ENCODE results near the gene MRPS6.

MRPS6 gene

DNA sequence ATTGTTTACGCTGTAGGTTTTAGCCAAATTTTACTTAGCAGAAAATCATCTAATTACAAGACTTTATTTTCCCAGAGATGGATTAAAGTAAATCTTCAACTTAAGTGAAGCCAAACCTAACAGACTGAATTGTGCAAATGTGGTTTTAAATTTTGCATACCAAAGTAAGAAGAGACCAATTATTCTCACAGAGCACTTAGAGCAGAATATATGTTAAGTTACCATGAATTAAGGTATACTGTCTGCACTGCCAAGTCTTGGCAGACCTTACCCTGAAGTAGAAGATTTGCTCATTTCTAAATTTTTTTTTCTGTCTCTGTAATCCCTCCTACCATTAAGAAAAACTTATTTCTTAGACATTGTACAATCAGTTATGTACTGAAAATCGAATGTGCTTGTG lies 24.1 kb downstream of the MRPS6 start:
- no peak for TF ChIP-seq FOXP2 (optimal IDR thresholded peaks at IDR 0.05; ENCODE audit: borderline replicate concordance, extremely low read depth, extremely low read length, insufficient read depth)
- no peak for TF ChIP-seq SIN3A (IDR thresholded peaks at IDR 0.05; ENCODE audit: borderline replicate concordance, insufficient read depth, low read length)
- TF ChIP-seq TAF1 (IDR thresholded peaks at IDR 0.05; ENCODE audit: borderline replicate concordance, insufficient read depth, low read length): no peak
- TF ChIP-seq POLR2AphosphoS5 (IDR thresholded peaks at IDR 0.05; ENCODE audit: low read depth, low read length): no peak
- TF ChIP-seq, protein P1, sequence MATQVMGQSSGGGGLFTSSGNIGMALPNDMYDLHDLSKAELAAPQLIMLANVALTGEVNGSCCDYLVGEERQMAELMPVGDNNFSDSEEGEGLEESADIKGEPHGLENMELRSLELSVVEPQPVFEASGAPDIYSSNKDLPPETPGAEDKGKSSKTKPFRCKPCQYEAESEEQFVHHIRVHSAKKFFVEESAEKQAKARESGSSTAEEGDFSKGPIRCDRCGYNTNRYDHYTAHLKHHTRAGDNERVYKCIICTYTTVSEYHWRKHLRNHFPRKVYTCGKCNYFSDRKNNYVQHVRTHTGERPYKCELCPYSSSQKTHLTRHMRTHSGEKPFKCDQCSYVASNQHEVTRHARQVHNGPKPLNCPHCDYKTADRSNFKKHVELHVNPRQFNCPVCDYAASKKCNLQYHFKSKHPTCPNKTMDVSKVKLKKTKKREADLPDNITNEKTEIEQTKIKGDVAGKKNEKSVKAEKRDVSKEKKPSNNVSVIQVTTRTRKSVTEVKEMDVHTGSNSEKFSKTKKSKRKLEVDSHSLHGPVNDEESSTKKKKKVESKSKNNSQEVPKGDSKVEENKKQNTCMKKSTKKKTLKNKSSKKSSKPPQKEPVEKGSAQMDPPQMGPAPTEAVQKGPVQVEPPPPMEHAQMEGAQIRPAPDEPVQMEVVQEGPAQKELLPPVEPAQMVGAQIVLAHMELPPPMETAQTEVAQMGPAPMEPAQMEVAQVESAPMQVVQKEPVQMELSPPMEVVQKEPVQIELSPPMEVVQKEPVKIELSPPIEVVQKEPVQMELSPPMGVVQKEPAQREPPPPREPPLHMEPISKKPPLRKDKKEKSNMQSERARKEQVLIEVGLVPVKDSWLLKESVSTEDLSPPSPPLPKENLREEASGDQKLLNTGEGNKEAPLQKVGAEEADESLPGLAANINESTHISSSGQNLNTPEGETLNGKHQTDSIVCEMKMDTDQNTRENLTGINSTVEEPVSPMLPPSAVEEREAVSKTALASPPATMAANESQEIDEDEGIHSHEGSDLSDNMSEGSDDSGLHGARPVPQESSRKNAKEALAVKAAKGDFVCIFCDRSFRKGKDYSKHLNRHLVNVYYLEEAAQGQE (IDR thresholded peaks at IDR 0.05; ENCODE audit: insufficient read depth in 1 of 2, low read depth in 2 of 2, low read length in 2 of 2): no peak

DNA sequence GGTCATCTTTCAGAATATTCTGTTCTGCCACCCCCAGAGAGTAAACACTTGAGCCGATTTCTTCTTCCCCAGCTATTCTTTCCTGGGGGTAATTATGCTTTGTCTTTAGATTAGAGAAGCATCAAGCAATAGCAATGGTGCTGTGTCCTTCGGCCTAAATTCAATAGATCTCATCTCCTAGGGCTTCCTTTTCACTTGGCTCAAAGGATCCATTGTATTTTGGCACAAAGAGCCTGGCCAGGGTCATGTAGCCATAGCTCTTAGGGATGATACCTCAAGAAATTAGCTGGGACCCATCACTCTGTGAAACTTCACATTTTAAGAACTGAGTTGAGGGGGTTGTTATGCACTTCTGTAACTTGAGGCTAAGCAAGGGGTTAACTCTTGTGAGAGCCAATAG lies 27.0 kb downstream of the MRPS6 start:
- TF ChIP-seq SIN3A (IDR thresholded peaks at IDR 0.05; ENCODE audit: borderline replicate concordance, insufficient read depth, low read length) (no peak), POLR2AphosphoS5 (IDR thresholded peaks at IDR 0.05; ENCODE audit: low read depth, low read length) (no peak), TAF1 (IDR thresholded peaks at IDR 0.05; ENCODE audit: borderline replicate concordance, insufficient read depth, low read length) (no peak), FOXP2 (optimal IDR thresholded peaks at IDR 0.05; ENCODE audit: borderline replicate concordance, extremely low read depth, extremely low read length, insufficient read depth) (no peak)
- TF ChIP-seq, protein P1 (IDR thresholded peaks at IDR 0.05; ENCODE audit: insufficient read depth in 1 of 2, low read depth in 2 of 2, low read length in 2 of 2): no peak

DNA sequence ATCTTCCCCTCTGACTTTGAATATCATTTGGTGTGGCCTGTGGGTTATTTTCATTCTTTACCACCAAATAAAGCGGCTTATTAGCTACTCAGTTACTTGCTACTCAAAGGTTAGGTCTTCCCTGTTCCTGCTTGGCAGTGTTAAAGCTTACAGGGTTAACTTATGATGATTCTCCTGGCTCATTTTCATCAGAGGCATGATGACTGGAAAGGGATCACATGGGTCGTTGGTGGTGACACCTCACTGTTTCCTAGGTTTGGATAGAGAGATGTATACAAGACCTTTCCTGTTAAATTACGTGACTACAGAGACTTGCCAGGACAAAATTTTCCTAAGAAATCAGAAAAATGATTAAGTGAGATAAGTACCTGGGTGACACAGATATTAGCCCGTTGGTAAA lies 27.4 kb downstream of the MRPS6 start:
- TF ChIP-seq FOXP2 (optimal IDR thresholded peaks at IDR 0.05; ENCODE audit: borderline replicate concordance, extremely low read depth, extremely low read length, insufficient read depth) (no peak), SIN3A (IDR thresholded peaks at IDR 0.05; ENCODE audit: borderline replicate concordance, insufficient read depth, low read length) (no peak), TAF1 (IDR thresholded peaks at IDR 0.05; ENCODE audit: borderline replicate concordance, insufficient read depth, low read length) (no peak), POLR2AphosphoS5 (IDR thresholded peaks at IDR 0.05; ENCODE audit: low read depth, low read length) (no peak)
- TF ChIP-seq, protein P1 (IDR thresholded peaks at IDR 0.05; ENCODE audit: insufficient read depth in 1 of 2, low read depth in 2 of 2, low read length in 2 of 2): no peak

DNA sequence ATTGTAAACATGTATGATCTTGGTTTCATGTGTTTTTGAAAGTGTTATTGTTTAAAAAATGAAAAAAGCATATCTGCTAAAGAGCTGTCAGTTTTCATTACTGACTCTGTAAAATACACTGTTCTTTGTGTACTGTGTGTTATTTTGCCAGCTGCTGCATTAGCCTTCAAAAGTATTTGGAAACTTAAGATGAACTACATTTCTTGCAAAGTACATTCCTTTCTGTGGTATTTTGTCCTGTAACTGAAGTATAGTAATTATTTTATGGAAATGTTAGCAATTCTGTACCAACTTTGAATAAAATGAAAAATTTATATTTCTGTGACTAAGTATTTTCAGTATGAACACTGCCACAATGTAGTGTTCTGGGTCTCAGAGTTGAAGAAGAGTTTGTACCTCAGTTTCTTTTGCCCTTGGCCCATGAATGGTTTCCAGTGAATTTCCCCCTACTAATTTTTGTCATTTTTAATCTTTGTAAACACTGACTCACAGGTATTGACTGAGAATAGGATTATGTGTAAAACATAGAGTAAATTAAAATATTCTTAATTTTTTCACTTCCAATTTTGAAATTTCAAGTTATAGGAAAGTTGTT lies 32.7 kb downstream of the MRPS6 start:
- TF ChIP-seq FOXP2 (optimal IDR thresholded peaks at IDR 0.05; ENCODE audit: borderline replicate concordance, extremely low read depth, extremely low read length, insufficient read depth): no peak

DNA sequence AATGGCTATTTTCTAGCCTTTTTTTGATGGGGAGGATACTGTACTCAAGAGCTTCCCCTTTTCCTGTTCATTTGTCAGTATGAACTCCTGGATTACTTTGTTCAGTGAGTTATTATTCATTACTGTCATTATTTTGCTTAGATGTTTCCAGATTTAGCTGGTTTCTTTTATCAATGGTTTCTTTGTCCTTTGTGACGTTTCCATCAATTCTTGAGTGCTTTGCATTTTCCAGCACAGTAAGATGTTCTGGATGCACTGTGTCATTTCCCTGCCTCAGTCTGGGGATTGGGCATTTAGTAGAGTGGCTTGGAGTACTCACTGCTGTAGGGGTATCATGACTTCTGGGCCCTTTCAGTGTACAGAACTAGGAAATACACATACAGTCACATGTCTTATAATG lies 34.2 kb downstream of the MRPS6 start:
- TF ChIP-seq TAF1 (IDR thresholded peaks at IDR 0.05; ENCODE audit: borderline replicate concordance, insufficient read depth, low read length): no peak
- TF ChIP-seq SIN3A (IDR thresholded peaks at IDR 0.05; ENCODE audit: borderline replicate concordance, insufficient read depth, low read length): no peak
- TF ChIP-seq, protein P1 (IDR thresholded peaks at IDR 0.05; ENCODE audit: insufficient read depth in 1 of 2, low read depth in 2 of 2, low read length in 2 of 2): no peak
- no peak for TF ChIP-seq POLR2AphosphoS5 (IDR thresholded peaks at IDR 0.05; ENCODE audit: low read depth, low read length)
- TF ChIP-seq FOXP2 (optimal IDR thresholded peaks at IDR 0.05; ENCODE audit: borderline replicate concordance, extremely low read depth, extremely low read length, insufficient read depth): no peak

All from PFSK-1 (cell line).